OCI-LY1 (cell line): ENCODE results near the gene TTC13.

ENCODE experiments used
- CTCF ChIP-seq: fragments of 200-600 bp; sonication (generic), shearing (Covaris generic); IDR thresholded peaks from 2 replicates; pipeline ENCODE4 v1.5.1; 2017; ENCODE audit warnings: mild to moderate bottlenecking, antibody characterized with exemption, low read length, moderate library complexity, mixed read lengths
- EZH2 ChIP-seq: fragments of 200-600 bp; sonication (generic), shearing (Covaris generic); IDR thresholded peaks from 2 replicates; pipeline ENCODE4 v1.8.0; 2017; ENCODE audit warnings: borderline replicate concordance, mixed run types, mild to moderate bottlenecking, antibody characterized with exemption, low read length, moderate library complexity, mixed read lengths

DNA sequence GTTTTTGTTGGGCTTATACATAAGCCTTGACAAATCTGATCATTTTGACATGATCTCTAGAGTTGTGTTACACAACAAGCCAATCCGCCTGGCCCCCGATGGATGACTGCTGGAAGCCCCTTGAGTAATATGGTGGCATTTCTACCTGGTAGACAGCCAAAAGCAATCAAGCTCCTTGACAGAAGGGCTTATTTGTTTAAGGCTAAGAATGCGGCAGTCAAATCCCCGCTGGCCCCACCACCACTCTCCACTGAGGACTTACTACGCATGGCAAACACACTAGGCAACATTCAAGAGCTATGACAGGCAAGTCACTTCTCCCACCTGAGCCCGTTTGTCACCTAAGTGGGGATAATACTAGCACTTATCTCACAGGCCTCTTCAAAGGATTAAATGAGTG lies 77.0 kb downstream of the TTC13 start:
- no peak for TF ChIP-seq CTCF
- no peak for TF ChIP-seq EZH2
